ENCODE measurements around the gene BABAM2. TPM values are rescaled to one million over a fixed set of nuclear protein-coding genes. Genes with fewer than 3 reads are reported as not detected.

The BABAM2 gene
- total and polyA plus RNA-seq, 10 of the 15 experiments (the other 5 are each of a cell fraction or from before 2014, with no cell fraction given): 30.7 to 59.9 (median 44.5) TPM

DNA sequence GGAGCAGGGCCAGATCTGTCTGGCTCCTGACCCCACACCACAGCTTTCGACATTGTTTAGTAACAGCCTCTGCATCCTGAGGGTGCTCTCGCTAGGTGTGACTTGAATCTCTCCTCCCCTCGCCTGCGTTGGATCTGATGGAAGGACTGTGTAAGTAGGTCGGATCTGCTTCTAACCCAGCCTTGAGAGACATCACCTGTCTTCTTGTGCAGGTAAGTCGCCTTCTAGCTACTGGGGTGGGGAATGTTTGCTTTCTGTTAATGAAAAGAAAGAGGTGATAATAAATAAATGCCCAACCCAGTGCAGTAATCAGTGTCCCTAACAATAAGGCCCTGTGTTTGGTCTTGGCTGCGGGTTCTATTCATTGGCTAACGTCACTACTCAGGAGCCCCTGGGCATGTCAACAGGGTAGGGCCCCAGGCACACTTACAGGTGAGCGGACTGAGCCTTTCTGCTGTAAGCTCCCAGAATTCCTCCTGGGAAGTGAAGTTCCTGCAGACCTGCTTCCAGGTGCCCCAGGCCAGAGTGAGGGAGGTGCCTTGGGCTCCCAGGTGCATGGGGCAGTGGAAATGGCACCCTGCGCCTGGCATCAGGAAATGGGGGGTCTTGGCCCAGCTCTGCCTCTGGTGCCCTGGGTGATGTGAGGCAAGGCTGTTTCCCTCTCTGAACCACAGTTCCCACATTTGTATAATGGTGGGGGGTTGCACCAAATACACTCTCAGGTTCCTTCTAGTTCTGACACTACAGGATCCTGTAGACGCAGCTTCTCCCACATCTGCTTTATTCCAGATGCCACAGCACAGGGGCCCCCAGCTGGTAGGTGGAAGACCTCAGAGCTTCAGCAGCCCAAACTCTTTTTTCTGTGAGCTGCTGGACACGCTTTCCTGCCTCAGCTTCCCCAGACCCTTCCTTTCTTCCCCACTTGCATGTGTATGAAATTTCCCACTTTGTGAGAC, 491.0 kb downstream of the BABAM2 start:
- POLR2A ChIA-PET: no interaction called here
- CTCF ChIA-PET: no interaction called here
- H2AFZ ChIP-seq (ENCODE audit: control insufficient read depth, low read depth, low read length): no peak overlapping the region
- FAIRE-seq (no peak), DNase-seq (ENCODE audit: low read depth, low spot score) (no peak), ATAC-seq (no peak)
- no peaks in the 10 kb centered on the region for H3K4me1 ChIP-seq (ENCODE audit: control insufficient read depth, insufficient read depth, low read length)
- SMC1A ChIA-PET (ENCODE audit: uncharacterized antibody, unreplicated experiment): no interaction called here
- H3K9ac ChIP-seq (ENCODE audit: control insufficient read depth, insufficient read depth, low read length): no peak overlapping the region
- 40% methylated on average over 12 of the region's 12 CpGs for WGBS (ENCODE audit: insufficient coverage, insufficient replicate concordance, low lambda C conversion rate, missing lambda C conversion rate)
- in situ Hi-C loops (cut with MboI): no loop called here
- H3K4me3 ChIP-seq: no peak overlapping the region
- H3K4me2 ChIP-seq (ENCODE audit: control insufficient read depth, insufficient read depth): no peak overlapping the region
- H3K27ac ChIP-seq (ENCODE audit: control insufficient read depth, insufficient read depth): no peak overlapping the region
- no peaks in the 10 kb centered on the region; a peak in 2 of 4 replicates for H3K27me3 ChIP-seq (replicated peaks in 1 of 2; ENCODE audit: control insufficient read depth in 2 of 2, insufficient read depth in 2 of 2, low read length in 1 of 2)
- RAD21 ChIA-PET (ENCODE audit: unreplicated experiment): interaction anchor here (0.8 kb wide), 1 partner anchor 10 kb away, joined by 3 read pairs; no protein-coding TSS in a partner anchor
- no peaks in the 10 kb centered on the region for H4K20me1 ChIP-seq (ENCODE audit: control insufficient read depth, insufficient read depth)
- TF ChIP-seq RBBP5 (conservative IDR thresholded peaks at IDR 0.05): no peak
- TF ChIP-seq, protein P1, sequence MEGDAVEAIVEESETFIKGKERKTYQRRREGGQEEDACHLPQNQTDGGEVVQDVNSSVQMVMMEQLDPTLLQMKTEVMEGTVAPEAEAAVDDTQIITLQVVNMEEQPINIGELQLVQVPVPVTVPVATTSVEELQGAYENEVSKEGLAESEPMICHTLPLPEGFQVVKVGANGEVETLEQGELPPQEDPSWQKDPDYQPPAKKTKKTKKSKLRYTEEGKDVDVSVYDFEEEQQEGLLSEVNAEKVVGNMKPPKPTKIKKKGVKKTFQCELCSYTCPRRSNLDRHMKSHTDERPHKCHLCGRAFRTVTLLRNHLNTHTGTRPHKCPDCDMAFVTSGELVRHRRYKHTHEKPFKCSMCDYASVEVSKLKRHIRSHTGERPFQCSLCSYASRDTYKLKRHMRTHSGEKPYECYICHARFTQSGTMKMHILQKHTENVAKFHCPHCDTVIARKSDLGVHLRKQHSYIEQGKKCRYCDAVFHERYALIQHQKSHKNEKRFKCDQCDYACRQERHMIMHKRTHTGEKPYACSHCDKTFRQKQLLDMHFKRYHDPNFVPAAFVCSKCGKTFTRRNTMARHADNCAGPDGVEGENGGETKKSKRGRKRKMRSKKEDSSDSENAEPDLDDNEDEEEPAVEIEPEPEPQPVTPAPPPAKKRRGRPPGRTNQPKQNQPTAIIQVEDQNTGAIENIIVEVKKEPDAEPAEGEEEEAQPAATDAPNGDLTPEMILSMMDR (IDR thresholded peaks at IDR 0.05 in 2 of 3, conservative IDR thresholded peaks at IDR 0.05 in 1 of 3; ENCODE audit: control insufficient read depth in 2 of 3, extremely low read depth in 1 of 3, insufficient read depth in 1 of 3, low read depth in 3 of 3, low read length in 3 of 3): 0 out of 6 replicates have a peak, but pooled peaks of 1 of the 3 experiments have one; percentile 7
- no peak for TF ChIP-seq PKNOX1 (IDR thresholded peaks at IDR 0.05)
- TF ChIP-seq PAX5 (IDR thresholded peaks at IDR 0.05; ENCODE audit: borderline replicate concordance, low read depth, low read length): no peak
- no peaks in the 10 kb centered on the region for H3K36me3 ChIP-seq (ENCODE audit: control insufficient read depth in 2 of 2, insufficient read depth in 2 of 2, low read length in 1 of 2)
- BruUV-seq (replicated peaks): no TSS peak
- no peaks in the 10 kb centered on the region for H3K79me2 ChIP-seq (ENCODE audit: control insufficient read depth, insufficient read depth, low read length)
- H3K9me3 ChIP-seq (replicated peaks; ENCODE audit: control insufficient read depth, insufficient read depth, low read length): no peaks in the 10 kb centered on the region
- intact Hi-C loops (cut with micrococcal nuclease; ENCODE audit: unreplicated experiment): no loop called here
